K562 (cell line): ENCODE measurements around the gene ZNF480. TPM values are rescaled to one million over a fixed set of nuclear protein-coding genes. Genes with fewer than 3 reads are reported as not detected.

Experiments used
- BRCA1 ChIP-seq, 2 experiments: fragments of 450-650 bp in 1 of 2; sonication (generic) in 1 of 2; formaldehyde crosslinking in 1 of 2; IDR thresholded peaks; 2 replicates each; pipeline versions ENCODE4 v1.5.0 to v1.6.1; 2017 to 2020; ENCODE audit warnings: mild to moderate bottlenecking in 1 of 2, missing genetic modification reagents in 1 of 2
- FOXK2 ChIP-seq, 2 experiments: fragments of 450-650 bp; IDR thresholded peaks in 1 of 2; conservative IDR thresholded peaks in 1 of 2; 2 replicates each; pipeline ENCODE4 v1.6.1; 2016; ENCODE audit warnings: low read depth in 2 of 2, mild to moderate bottlenecking in 1 of 2
- GABPA ChIP-seq: fragments of 200-800 bp; sonication (Bioruptor generic); conservative IDR thresholded peaks from 2 replicates; pipeline ENCODE4 v1.6.1; 2016; ENCODE audit warnings: low read depth, missing genetic modification characterization, missing compliant biosample characterization
- KDM5B ChIP-seq: fragments of 200-600 bp; sonication (generic); IDR thresholded peaks from 2 replicates; pipeline ENCODE4 v1.6.1; 2012; ENCODE audit warnings: low read depth, mild to moderate bottlenecking, moderate library complexity, low read length, control low read depth, inconsistent platforms; ENCODE audit not compliant: insufficient replicate concordance
- KLF16 ChIP-seq: IDR thresholded peaks from 2 replicates; pipeline ENCODE4 v1.6.1; 2016; ENCODE audit warnings: antibody characterized with exemption
- PTRF ChIP-seq: fragments of 450-650 bp; IDR thresholded peaks from 2 replicates; pipeline ENCODE4 v1.6.1; 2016; ENCODE audit warnings: mild to moderate bottlenecking, missing genetic modification characterization, missing compliant biosample characterization
- PURB ChIP-seq: sonication (generic); formaldehyde crosslinking; IDR thresholded peaks from 2 replicates; pipeline ENCODE4 v1.9.0; 2021; ENCODE audit warnings: low read depth, mild to moderate bottlenecking, missing genetic modification reagents
- RBBP5 ChIP-seq: fragments of 200-600 bp; sonication (generic); IDR thresholded peaks from 2 replicates; pipeline ENCODE4 v1.6.1; 2012; ENCODE audit warnings: borderline replicate concordance, mild to moderate bottlenecking, low read length, control low read depth, inconsistent platforms; ENCODE audit not compliant: insufficient read depth, poor library complexity, severe bottlenecking
- ZNF76 ChIP-seq: fragments of 250-450 bp; sonication (Bioruptor Pico); IDR thresholded peaks from 2 replicates; pipeline ENCODE4 v1.4.0; 2020; ENCODE audit warnings: mild to moderate bottlenecking, moderate library complexity, borderline replicate concordance
- polyA plus RNA-seq, 8 experiments: library from polyadenylated mRNA; depleted of rRNA in 4 of 8; stranded (reverse) in 5 of 8; unstranded in 3 of 8; fragments of >200 nt; fragmentation: Nextera tagmentation in 2 of 8; fragmentation: Illumina TruSeq in 1 of 8; extraction: Ambion mirVana in 2 of 8; extraction: Trizol in 1 of 8; gene quantifications; 2 replicates each; pipeline versions ENCODE4 v1.2.1 to v1.2.3, GENCODE V29; 2011 to 2014; ENCODE audit warnings: inconsistent platforms in 1 of 8, missing spikeins in 1 of 8
- total RNA-seq, 7 experiments: library from RNA; depleted of rRNA in 6 of 7; stranded (reverse); fragments of >200 nt in 6 of 7; fragmentation: Illumina TruSeq in 2 of 7; extraction: Trizol in 2 of 7; gene quantifications; 2 replicates each; pipeline versions ENCODE4 v1.2.1 to v1.2.3, GENCODE V29; 2011 to 2021; ENCODE audit warnings: low replicate concordance in 1 of 7
- TF ChIP-seq, protein P1 (sequence below), 2 experiments: fragments of 450-650 bp; IDR thresholded peaks; 2 replicates each; pipeline ENCODE4 v1.6.1; 2016; ENCODE audit warnings: mild to moderate bottlenecking in 2 of 2, borderline replicate concordance in 1 of 2, low read depth in 1 of 2, moderate library complexity in 1 of 2
- TF ChIP-seq, protein P2 (sequence below): fragments of 250-450 bp; sonication (Bioruptor Pico); IDR thresholded peaks from 2 replicates; pipeline ENCODE4 v1.6.1; 2021; ENCODE audit warnings: mild to moderate bottlenecking
- TF ChIP-seq, protein P3 (sequence below): fragments of 150-350 bp; IDR thresholded peaks from 2 replicates; pipeline ENCODE4 v1.6.1; 2014; ENCODE audit warnings: low read depth, mild to moderate bottlenecking, low read length, borderline replicate concordance

Gene ZNF480
- total and polyA plus RNA-seq, 9 of the 15 experiments (the other 6 are each of a cell fraction or from before 2014, with no cell fraction given), result 10.4 to 31.1 (median 22.3) TPM

DNA sequence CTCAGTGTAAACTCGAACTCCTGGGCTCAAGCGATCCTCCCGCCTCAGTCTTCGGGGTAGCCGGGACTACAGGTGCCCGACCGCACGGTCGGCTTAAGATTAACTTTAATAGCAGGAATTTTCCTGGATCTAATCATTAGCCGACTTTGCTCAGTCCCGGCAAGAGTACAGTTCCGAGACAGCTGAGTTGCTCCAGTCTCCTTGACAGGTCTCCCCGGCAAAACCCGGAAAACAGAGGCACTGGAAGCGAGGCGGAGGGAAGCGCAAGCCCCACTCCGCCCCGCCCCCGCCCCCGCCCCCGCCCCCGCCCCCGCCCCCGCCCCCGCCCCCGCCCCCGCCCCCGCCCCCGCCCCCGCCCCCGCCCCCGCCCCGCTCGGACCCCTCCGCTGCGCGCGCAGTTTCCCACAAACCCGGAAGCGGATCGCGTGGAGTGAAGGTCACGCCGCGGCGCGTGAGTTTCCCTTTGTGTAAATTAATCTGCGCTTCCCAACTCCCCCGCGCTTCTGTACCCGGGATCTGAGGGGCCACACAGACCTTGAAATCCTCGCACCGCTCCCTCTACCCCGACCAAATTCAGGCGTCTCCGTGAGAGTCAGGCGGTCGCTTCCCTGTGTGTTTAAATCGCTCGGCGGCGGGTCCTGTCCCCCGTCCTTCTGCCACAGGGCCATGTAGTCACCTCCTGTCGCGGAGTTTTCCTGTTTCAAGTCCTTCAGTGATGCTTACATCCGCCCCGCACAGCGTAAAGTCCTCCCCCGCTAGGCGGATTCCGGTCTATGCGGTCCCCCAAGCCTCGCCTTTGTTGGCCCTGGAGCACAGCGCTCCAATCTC is at the start of gene ZNF480 (continued):
- TF ChIP-seq, protein P1, sequence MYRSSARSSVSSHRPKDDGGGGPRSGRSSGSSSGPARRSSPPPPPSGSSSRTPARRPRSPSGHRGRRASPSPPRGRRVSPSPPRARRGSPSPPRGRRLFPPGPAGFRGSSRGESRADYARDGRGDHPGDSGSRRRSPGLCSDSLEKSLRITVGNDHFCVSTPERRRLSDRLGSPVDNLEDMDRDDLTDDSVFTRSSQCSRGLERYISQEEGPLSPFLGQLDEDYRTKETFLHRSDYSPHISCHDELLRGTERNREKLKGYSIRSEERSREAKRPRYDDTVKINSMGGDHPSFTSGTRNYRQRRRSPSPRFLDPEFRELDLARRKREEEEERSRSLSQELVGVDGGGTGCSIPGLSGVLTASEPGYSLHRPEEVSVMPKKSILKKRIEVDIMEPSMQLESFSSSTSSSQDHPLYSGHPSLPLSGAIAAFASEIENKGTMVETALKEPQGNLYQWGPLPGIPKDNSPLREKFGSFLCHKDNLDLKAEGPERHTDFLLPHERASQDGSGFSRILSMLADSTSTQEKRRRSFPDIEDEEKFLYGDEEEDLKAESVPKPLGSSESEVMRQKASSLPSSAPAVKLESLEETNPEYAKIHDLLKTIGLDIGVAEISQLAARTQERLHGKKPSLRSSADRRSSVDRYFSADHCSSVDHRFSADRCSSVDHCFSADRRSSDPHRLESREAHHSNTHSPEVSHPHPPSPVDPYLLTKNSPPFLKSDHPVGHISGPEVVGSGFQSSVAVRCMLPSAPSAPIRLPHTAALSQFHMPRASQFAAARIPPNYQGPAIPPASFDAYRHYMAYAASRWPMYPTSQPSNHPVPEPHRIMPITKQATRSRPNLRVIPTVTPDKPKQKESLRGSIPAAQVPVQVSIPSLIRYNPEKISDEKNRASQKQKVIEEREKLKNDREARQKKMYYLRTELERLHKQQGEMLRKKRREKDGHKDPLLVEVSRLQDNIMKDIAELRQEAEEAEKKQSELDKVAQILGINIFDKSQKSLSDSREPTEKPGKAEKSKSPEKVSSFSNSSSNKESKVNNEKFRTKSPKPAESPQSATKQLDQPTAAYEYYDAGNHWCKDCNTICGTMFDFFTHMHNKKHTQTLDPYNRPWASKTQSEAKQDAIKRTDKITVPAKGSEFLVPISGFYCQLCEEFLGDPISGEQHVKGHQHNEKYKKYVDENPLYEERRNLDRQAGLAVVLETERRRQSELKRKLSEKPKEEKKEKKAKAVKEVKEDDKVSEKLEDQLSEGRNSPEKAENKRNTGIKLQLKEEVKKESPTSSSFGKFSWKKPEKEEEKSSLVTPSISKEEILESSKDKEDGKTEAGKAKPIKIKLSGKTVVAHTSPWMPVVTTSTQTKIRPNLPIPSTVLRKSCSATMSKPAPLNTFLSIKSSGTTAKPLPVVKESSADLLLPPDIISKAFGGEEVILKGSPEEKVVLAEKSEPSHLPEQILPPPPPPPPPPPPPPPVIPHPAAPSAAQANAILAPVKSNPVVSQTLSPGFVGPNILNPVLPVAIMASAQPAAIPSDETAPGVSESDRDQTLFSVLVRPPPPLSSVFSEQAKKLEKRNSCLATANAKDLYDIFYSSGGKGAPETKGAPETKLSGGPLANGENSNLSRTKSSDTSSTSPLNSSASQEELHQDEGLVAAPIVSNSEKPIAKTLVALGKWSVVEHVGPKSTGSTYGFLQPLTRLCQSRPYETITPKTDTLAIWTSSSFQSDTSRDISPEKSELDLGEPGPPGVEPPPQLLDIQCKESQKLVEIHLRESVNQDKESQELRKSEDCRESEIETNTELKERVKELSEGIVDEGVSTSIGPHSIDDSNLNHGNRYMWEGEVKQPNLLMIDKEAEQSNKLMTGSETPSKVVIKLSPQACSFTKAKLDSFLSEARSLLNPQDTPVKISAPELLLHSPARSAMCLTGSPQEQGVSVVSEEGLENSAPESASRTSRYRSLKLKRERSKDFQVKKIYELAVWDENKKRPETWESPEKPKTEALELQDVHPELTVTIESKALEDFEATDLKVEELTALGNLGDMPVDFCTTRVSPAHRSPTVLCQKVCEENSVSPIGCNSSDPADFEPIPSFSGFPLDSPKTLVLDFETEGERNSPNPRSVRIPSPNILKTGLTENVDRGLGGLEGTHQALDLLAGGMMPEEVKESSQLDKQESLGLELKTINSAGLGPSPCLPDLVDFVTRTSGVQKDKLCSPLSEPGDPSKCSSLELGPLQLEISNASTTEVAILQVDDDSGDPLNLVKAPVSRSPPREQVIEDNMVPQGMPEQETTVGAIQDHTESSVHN (IDR thresholded peaks at IDR 0.05; ENCODE audit: borderline replicate concordance in 1 of 2, low read depth in 1 of 2), result no peak
- TF ChIP-seq KDM5B (peak; percentile 75), ZNF76 (CRISPR knock-in tag) (no peak), PURB (no peak), RBBP5 (peak; percentile 72), GABPA (peak; percentile 80), KLF16 (no peak), BRCA1 (IDR thresholded peaks at IDR 0.05) (no peak), BRCA1 (CRISPR knock-in tag; IDR thresholded peaks at IDR 0.05) (no peak), PTRF (no peak), FOXK2 (conservative IDR thresholded peaks at IDR 0.05 in 1 of 2, IDR thresholded peaks at IDR 0.05 in 1 of 2; ENCODE audit: low read depth in 2 of 2) (0 out of 4 replicates have a peak, but pooled peaks of 1 of the 2 experiments have one; percentile 23)
- TF ChIP-seq, protein P2, sequence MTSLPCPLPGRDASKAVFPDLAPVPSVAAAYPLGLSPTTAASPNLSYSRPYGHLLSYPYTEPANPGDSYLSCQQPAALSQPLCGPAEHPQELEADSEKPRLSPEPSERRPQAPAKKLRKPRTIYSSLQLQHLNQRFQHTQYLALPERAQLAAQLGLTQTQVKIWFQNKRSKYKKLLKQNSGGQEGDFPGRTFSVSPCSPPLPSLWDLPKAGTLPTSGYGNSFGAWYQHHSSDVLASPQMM (CRISPR knock-in tag), result no peak
- TF ChIP-seq, protein P3, sequence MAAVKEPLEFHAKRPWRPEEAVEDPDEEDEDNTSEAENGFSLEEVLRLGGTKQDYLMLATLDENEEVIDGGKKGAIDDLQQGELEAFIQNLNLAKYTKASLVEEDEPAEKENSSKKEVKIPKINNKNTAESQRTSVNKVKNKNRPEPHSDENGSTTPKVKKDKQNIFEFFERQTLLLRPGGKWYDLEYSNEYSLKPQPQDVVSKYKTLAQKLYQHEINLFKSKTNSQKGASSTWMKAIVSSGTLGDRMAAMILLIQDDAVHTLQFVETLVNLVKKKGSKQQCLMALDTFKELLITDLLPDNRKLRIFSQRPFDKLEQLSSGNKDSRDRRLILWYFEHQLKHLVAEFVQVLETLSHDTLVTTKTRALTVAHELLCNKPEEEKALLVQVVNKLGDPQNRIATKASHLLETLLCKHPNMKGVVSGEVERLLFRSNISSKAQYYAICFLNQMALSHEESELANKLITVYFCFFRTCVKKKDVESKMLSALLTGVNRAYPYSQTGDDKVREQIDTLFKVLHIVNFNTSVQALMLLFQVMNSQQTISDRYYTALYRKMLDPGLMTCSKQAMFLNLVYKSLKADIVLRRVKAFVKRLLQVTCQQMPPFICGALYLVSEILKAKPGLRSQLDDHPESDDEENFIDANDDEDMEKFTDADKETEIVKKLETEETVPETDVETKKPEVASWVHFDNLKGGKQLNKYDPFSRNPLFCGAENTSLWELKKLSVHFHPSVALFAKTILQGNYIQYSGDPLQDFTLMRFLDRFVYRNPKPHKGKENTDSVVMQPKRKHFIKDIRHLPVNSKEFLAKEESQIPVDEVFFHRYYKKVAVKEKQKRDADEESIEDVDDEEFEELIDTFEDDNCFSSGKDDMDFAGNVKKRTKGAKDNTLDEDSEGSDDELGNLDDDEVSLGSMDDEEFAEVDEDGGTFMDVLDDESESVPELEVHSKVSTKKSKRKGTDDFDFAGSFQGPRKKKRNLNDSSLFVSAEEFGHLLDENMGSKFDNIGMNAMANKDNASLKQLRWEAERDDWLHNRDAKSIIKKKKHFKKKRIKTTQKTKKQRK, result no peak
